Endothelial cell (in vitro differentiated cells): ENCODE measurements around the gene EEF1AKMT3. TPM values are rescaled to one million over a fixed set of nuclear protein-coding genes. Genes with fewer than 3 reads are reported as not detected.

Experiments used
- DNase-seq: peaks from one replicate; pipeline ENCODE4 v3.0.0; 2021; ENCODE audit warnings: low spot score
- H3K27ac Mint-ChIP-seq: one replicate; pipeline ENCODE4 v1.8.0; 2021; ENCODE audit warnings: mixed read lengths, inconsistent platforms; ENCODE audit not compliant: unreplicated experiment
- H3K27me3 Mint-ChIP-seq: one replicate; pipeline ENCODE4 v1.8.0; 2021; ENCODE audit warnings: mild to moderate bottlenecking, moderate library complexity, mixed read lengths, inconsistent platforms; ENCODE audit not compliant: unreplicated experiment
- H3K36me3 Mint-ChIP-seq: one replicate; pipeline ENCODE4 v1.8.0; 2021; ENCODE audit warnings: mild to moderate bottlenecking, low read depth, mixed read lengths, inconsistent platforms; ENCODE audit not compliant: unreplicated experiment
- H3K4me1 Mint-ChIP-seq: one replicate; pipeline ENCODE4 v1.8.0; 2021; ENCODE audit warnings: mild to moderate bottlenecking, mixed read lengths, inconsistent platforms; ENCODE audit not compliant: unreplicated experiment
- H3K4me3 Mint-ChIP-seq: one replicate; pipeline ENCODE4 v1.8.0; 2021; ENCODE audit warnings: mild to moderate bottlenecking, mixed read lengths, inconsistent platforms; ENCODE audit not compliant: unreplicated experiment
- H3K9me3 Mint-ChIP-seq: one replicate; pipeline ENCODE4 v1.8.0; 2021; ENCODE audit warnings: mixed read lengths, inconsistent platforms; ENCODE audit not compliant: unreplicated experiment
- total RNA-seq: library from RNA; stranded (reverse); fragmentation: NEBNext Ultra II Directional; extraction: Animal tissue kit (Norgen Biotek cat#: 25700); gene quantifications from one replicate; pipeline ENCODE4 v1.2.1, GENCODE V29; 2021; ENCODE audit not compliant: unreplicated experiment
- TF ChIP-seq, protein P1 (sequence below): fragments of 200-600 bp; sonication (generic); IDR thresholded peaks from one replicate; pipeline ENCODE4 v1.5.0; 2021; ENCODE audit warnings: antibody characterized with exemption; ENCODE audit not compliant: unreplicated experiment

EEF1AKMT3 gene
- total RNA-seq, 1 donor from 2014 or later = 8.6 TPM

DNA sequence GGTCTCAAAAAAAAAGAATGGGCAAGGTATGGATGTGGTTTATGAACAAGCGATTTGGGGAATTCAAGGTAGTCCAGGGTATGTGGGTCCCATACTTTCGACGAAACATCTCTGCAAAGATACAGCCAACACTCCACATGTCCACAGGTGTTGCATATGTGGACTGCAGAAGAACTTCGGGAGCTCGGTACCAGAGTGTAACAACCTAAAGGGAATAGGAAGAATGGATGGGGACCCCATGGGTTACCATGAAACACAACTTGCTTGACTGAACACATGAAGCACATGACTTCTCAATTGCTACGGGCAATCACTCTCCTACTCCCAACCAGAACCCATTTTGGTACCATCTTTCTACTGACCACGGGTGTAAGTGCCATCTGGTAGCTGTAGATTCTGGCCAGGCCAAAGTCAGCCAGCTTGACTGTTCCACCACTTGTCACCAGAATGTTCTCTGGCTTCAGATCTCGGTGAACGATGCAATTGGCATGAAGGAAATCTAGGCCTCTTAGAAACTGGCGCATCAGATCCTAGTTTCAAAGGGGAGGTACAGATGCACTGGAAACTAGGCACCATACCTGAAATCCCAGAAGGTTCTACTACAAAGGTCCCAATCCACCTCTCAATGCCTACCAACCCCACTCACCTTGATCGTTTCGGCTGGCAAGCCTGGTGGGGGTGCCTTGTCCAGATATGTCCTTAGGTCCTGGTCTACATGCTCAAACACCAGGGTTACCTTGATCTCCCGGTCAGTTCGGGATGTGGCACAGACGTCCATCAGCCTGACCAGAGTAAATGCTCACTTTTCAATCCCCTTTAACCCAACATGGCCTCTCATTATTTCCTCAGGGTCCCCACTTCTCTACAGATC, 21.6 kb upstream of the EEF1AKMT3 start:
- no peaks in the 10 kb centered on the region for H3K9me3 Mint-ChIP-seq
- TF ChIP-seq, protein P1, sequence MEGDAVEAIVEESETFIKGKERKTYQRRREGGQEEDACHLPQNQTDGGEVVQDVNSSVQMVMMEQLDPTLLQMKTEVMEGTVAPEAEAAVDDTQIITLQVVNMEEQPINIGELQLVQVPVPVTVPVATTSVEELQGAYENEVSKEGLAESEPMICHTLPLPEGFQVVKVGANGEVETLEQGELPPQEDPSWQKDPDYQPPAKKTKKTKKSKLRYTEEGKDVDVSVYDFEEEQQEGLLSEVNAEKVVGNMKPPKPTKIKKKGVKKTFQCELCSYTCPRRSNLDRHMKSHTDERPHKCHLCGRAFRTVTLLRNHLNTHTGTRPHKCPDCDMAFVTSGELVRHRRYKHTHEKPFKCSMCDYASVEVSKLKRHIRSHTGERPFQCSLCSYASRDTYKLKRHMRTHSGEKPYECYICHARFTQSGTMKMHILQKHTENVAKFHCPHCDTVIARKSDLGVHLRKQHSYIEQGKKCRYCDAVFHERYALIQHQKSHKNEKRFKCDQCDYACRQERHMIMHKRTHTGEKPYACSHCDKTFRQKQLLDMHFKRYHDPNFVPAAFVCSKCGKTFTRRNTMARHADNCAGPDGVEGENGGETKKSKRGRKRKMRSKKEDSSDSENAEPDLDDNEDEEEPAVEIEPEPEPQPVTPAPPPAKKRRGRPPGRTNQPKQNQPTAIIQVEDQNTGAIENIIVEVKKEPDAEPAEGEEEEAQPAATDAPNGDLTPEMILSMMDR = no peak
- peak overlapping the region; percentile 100 for H3K4me3 Mint-ChIP-seq
- peaks cover 24% of the 10 kb centered on the region for H3K27me3 Mint-ChIP-seq
- H3K27ac Mint-ChIP-seq = peak overlapping the region; percentile 99
- H3K36me3 Mint-ChIP-seq = peaks cover 53% of the 10 kb centered on the region
- DNase-seq = no peak
- peaks cover 50% of the 10 kb centered on the region for H3K4me1 Mint-ChIP-seq

DNA sequence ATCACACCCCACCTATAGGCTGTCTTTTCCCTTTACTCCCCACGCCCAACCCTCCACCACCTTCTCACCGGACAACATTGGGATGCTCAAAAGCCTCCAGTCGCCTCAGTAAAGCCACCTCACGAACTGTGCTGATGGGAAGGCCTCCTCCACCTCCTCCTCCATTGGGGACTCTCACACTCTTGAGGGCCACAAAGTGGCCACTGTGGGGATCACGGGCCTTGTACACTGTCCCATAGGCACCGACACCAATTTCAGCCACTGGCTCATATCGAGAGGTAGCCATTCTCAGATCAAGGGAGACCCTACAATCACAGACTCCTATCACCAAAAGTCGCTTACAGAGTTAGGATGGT, 21.0 kb upstream of the EEF1AKMT3 start:
- no peak for DNase-seq
- Mint-ChIP-seq H3K4me1 (peaks cover 49% of the 10 kb centered on the region), H3K36me3 (peaks cover 52% of the 10 kb centered on the region), H3K27ac (peak overlapping the region; percentile 99), H3K9me3 (no peaks in the 10 kb centered on the region), H3K4me3 (peak overlapping the region; percentile 100), H3K27me3 (peaks cover 28% of the 10 kb centered on the region)
- TF ChIP-seq, protein P1 = no peak

DNA sequence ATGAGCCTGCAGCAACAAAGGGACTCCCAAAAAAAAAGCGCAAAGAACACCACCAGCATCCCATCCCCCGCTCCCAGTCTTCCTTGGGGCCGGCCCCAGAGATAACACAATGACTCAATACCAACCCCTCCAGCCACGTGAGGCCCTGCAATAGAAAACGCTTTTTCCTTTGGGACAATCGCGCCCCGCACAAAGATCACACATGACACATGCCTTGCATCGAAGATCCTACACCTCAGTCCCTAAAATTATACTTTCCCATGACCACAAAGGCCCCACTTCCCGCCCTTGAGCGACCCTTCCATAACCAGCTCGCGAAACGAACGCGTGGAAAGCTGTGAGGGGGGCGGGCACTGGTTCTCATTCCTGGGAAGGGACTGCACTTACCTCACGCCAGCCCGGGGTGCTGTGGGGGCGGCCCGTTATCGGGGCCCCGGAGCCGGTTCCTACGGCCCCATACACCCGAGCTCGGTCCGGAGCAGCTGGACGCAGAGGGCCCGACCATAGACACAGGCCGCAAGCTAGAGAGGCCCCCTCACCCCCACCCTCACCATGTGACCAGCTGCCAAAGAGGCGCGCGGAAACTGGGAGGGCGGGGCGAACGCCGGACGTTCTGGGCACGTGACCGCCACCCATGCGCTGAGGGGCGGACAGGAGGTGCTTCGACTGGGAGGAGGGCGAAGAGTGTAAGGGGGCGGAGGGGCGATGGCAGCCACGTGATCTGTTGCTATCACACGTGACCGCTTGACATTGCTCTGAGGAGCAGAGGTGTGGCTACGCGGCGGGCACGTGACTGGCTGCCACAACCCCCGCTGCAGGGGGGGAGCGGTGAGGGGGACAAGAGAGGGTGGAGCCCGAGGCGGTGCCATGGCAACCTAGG, 20.4 kb upstream of the EEF1AKMT3 start, which contains the start of gene CDK4:
Gene CDK4 (minus strand): TSS at position 523 of the 880 bp plus-strand sequence. CDS start 593 bp downstream, outside the sequence.
- peak; percentile 98 for DNase-seq
- Mint-ChIP-seq H3K9me3 (no peaks in the 10 kb centered on the region), H3K4me3 (peak within 1 kb of the TSS; percentile 100), H3K27ac (peak within 1 kb of the TSS; percentile 99), H3K27me3 (peaks cover 32% of the 10 kb centered on the region), H3K4me1 (peaks cover 46% of the 10 kb centered on the region), H3K36me3 (peaks cover 51% of the 10 kb centered on the region)
- TF ChIP-seq, protein P1 = no peak

DNA sequence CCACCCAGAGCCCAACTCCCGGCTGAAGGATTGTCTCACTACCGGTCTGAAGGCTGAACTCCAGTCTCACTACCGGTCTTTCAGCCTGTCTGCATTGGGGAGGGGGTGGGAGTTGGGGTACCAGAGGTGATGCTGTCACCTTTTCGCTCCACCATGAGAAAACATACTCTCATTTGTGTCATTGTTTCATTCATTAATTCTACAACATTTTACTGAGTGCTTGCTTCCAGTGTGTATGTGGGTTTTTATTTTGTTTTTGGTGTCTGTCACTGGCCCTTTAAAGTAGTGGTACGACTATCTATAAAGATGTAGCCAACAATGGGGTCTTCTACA, 19.8 kb upstream of the EEF1AKMT3 start:
- DNase-seq = no peak
- Mint-ChIP-seq H3K27ac (peak overlapping the region; percentile 85), H3K4me1 (peaks cover 42% of the 10 kb centered on the region), H3K9me3 (no peaks in the 10 kb centered on the region), H3K4me3 (peak overlapping the region; percentile 100), H3K27me3 (peaks cover 32% of the 10 kb centered on the region), H3K36me3 (peaks cover 47% of the 10 kb centered on the region)
- TF ChIP-seq, protein P1 = no peak
